NOMO-1 (cell line): Measurements from ENCODE around the gene KRT82.

Experiments used
- DNase-seq, 2 experiments: peaks; one replicate each; lab custom pipeline; 2025; ENCODE audit not compliant: unreplicated experiment in 2 of 2; lab: John Stamatoyannopoulos, UW

The KRT82 gene

GRCh38 chr12:52436000-52436827 lies 30.1 kb upstream of the KRT82 start:
- DNase-seq: no peak

GRCh38 chr12:52435659-52435999 lies 29.5 kb upstream of the KRT82 start:
- DNase-seq: no peak

DNA sequence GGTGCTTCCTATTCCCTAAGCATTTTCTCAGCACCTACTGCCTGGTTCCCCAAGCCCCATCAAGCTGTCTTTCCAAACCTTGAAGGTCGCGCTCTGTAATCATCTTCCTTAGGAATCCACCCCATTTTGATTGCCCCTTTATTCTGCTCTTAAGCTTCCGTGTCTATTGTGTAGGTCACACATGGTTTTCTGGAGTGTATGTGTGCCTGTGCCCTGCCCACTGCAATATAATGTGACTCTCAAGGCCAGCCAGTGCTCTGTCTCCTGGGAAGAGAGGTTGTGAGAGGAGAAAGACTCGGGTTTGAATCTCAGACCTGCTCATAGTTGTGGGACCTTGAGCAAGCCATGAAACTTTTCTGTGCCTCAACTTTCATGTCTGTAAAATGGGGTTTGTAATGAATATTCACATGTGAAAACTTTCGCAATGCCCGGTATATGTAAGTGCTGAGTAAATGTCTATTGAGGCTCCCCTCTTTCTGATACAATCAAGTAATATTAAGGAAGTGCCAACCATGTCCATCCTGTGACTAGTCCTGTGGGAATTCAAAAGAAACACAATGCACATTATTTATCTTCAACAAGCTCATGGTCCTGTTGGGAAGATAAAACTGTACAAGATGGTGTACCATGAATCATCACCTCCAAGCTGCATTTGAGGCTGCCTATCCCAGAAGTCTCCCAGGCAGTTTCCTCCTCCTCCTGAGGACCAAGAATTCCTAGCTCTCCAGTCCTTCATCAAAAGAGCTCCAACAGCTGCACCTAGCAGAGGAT lies 28.8 kb upstream of the KRT82 start:
- no peak for DNase-seq

- no peak for DNase-seq
These were observed 28.1 kb upstream of the KRT82 start, which contains the start of gene KRT75 for GRCh38 chr12:52434081-52434733. KRT75 (minus strand) TSS chr12:52434371; CDS start chr12:52434304, 67 bp downstream.

- DNase-seq: no peak
These were observed 27.5 kb upstream of the KRT82 start for GRCh38 chr12:52433501-52434080.

GRCh38 chr12:52432559-52433207 lies 26.5 kb upstream of the KRT82 start:
- DNase-seq: no peak

- DNase-seq: no peak
These were observed 22.0 kb upstream of the KRT82 start for GRCh38 chr12:52428121-52428520.

DNA sequence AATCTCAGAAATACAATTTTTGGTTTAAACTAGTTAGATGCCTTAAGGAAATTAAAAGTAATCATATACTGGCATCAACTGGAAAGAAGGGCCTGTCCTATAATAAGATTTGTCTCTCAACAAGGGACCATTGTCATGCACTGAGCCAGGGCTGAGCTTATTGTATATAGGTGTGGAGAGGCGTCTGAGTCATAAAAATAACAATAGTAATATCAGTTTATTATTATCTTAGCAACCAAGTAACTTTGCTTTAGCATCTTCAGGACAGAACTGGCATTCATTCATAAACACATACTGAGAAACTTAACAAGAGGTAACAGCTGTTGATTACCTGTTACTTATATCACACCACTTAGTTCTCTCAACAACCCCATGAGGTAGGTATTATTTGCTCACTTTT lies 20.9 kb upstream of the KRT82 start:
- no peak for DNase-seq

- DNase-seq: no peak
These were observed 19.9 kb upstream of the KRT82 start for GRCh38 chr12:52426034-52426433.

GRCh38 chr12:52425466-52425865 lies 19.3 kb upstream of the KRT82 start:
- DNase-seq: no peak

- no peak for DNase-seq
These were observed 17.7 kb upstream of the KRT82 start for GRCh38 chr12:52423661-52424500.

- DNase-seq: no peak
These were observed 16.9 kb upstream of the KRT82 start for GRCh38 chr12:52423035-52423434.

- DNase-seq: no peak
These were observed 13.5 kb upstream of the KRT82 start for GRCh38 chr12:52419656-52420055.

DNA sequence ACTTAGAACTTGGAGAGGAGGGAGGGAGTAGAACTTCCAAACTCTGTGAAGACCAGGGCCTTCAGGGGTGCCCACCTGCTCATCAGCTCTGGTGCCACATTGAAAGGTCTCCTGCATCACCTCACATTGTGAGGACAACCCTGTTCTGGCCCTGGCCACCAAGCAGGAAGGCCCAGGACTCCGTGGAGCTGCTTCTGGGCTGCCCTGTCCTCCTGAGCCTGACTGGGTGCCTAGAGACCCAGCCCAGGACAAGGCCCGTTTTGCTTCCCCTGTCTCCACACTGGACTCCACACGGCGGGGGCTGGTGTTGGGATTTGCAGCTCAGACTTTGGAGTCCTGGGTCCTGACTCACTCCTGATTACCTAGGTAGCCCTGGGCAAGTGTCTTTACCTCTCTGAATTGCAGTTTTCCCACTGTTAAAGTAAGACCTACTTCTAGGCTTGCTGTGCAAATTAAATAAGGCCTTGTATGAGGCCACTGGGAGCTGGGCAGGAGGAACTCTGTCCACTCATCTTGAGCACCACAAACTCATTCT lies 12.5 kb upstream of the KRT82 start:
- no peak for DNase-seq

DNA sequence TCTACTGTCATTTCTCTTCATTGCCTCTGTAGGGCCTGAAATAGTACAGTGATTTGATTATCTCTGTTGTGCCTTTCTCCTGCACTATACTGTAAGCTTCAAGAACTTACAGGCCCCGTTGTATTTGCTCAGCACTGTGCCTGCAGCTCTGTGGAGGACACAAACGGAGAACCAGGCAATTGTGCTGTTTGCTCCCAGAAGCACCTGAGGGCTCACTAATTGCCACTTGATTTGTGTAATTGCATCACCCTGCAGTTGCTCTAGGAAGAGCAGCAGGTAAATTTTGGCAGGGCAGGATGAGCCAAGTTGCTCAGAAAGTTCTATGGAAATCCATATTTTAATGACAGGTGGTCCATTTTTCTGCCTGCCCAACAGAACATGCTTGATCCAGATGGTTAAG lies 11.6 kb upstream of the KRT82 start:
- DNase-seq: no peak

DNA sequence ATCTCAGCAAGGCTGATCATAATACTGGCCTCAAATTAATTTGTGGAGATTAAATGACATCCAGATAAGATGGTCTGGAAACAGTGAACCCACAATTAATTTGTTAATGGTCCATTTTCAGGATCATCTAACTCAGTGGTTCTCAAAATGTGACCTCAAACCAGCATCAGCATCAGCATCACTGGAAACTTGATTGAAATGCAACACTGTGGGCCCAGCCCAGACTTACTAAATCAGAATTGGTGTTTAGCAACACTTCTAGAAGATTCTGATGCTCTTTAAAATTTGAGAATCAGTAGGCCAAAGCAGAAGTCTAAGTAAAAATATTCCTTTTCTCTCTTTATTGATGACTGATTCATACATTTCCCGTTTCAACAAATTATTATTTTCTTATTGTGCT lies 10.7 kb upstream of the KRT82 start:
- no peak for DNase-seq

- DNase-seq: no peak
These were observed 10.0 kb upstream of the KRT82 start for GRCh38 chr12:52415870-52416750.

DNA sequence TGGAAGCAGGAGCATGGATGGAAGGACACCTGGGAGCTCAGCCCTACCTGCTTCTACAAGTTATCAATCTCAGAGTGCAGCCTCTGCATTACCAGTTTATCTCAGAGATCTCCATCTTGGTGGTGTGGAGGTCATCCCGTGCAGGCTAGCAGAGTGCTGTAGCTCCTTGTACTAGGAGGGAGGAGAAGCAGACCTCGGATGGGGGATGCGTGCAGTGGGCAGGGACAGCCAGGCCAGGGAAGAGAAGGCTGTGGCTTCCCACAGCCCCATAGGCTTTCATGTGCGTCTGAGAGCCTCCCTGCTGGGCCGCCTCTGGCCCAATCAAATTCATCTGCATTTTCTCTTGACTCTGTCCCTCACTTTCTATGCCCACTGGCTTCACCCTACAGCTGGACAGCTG lies 8.8 kb upstream of the KRT82 start:
- no peak for DNase-seq
